IMR-90 (cell line): ENCODE measurements around the gene TPRKB. TPM values are rescaled to one million over a fixed set of nuclear protein-coding genes. Genes with fewer than 3 reads are reported as not detected.
"Not testable (repeated sequence)": the region's sequence is repeated elsewhere in the genome, so short reads cannot be mapped to it uniquely, and the experiment has no call there.

Experiments
- ATAC-seq: fragments of 200-7000 bp; cut with Tn5 transposase; 2 replicates; pipeline ENCODE4 v1.9.1; 2020; ENCODE audit warnings: low read depth, mild to moderate bottlenecking, moderate library complexity
- BruUV-seq: library from RNA; stranded (reverse); fragments of 400-500 nt; replicated peaks from 2 replicates; lab custom pipeline; 2021; lab: Mats Ljungman, UMichigan
- CTCF ChIA-PET: fragments of 300-600 bp; formaldehyde crosslinking; extraction: SDS; loops from one replicate; lab custom pipeline; 2021; ENCODE audit warnings: antibody characterized with exemption; lab: Yijun Ruan, JAX
- POLR2A ChIA-PET: fragments of 300-600 bp; sonication (Branson Sonifier 250); formaldehyde crosslinking; loops from one replicate; lab custom pipeline; 2022; ENCODE audit warnings: antibody characterized with exemption; ENCODE audit not compliant: unreplicated experiment; lab: Charles Lee
- DNase-seq: peaks from one replicate; pipeline ENCODE4 v3.0.0; 2013
- H2AFZ ChIP-seq: replicated peaks from 2 replicates; pipeline ENCODE3; 2013; ENCODE audit warnings: low read length, mild to moderate bottlenecking; ENCODE audit not compliant: poor library complexity
- H2AK5ac ChIP-seq: 2 replicates; pipeline ENCODE4 v1.6.1; 2013; ENCODE audit warnings: low read depth, low read length, inconsistent platforms
- H2AK9ac ChIP-seq: replicated peaks from 2 replicates; pipeline ENCODE3; 2013; ENCODE audit warnings: mild to moderate bottlenecking, low read depth, low read length, moderate library complexity; ENCODE audit not compliant: poor library complexity
- H2BK120ac ChIP-seq: 2 replicates; pipeline ENCODE4 v1.6.1; 2013; ENCODE audit warnings: low read depth, low read length, inconsistent platforms
- H2BK15ac ChIP-seq: 3 replicates; pipeline ENCODE4 v1.6.1; 2013; ENCODE audit warnings: low read depth, low read length, inconsistent platforms
- H2BK20ac ChIP-seq: 2 replicates; pipeline ENCODE4 v1.6.1; 2013; ENCODE audit warnings: low read depth, mild to moderate bottlenecking, inconsistent platforms, low read length, moderate library complexity
- H2BK5ac ChIP-seq: 2 replicates; pipeline ENCODE4 v1.6.1; 2013; ENCODE audit warnings: mild to moderate bottlenecking, low read depth, low read length, inconsistent platforms; ENCODE audit not compliant: poor library complexity, severe bottlenecking
- H3K14ac ChIP-seq: replicated peaks from 2 replicates; pipeline ENCODE4 v1.6.1; 2013; ENCODE audit warnings: low read depth, low read length, inconsistent platforms
- H3K18ac ChIP-seq: 2 replicates; pipeline ENCODE4 v1.6.1; 2013; ENCODE audit warnings: low read depth, low read length, control low read depth
- H3K23ac ChIP-seq: 2 replicates; pipeline ENCODE4 v1.6.1; 2013; ENCODE audit warnings: low read depth, low read length, inconsistent platforms
- H3K27ac ChIP-seq: 2 replicates; pipeline ENCODE4 v1.5.1; 2013; ENCODE audit warnings: mild to moderate bottlenecking, control low read depth, low read length; ENCODE audit not compliant: insufficient read depth
- H3K27me3 ChIP-seq: 2 replicates; pipeline ENCODE4 v1.6.1; 2013; ENCODE audit warnings: low read length; ENCODE audit not compliant: control insufficient read depth, insufficient read depth
- H3K36me3 ChIP-seq: 2 replicates; pipeline ENCODE4 v1.6.1; 2013; ENCODE audit warnings: low read length, mixed read lengths; ENCODE audit not compliant: control insufficient read depth, insufficient read depth
- H3K4ac ChIP-seq: 2 replicates; pipeline ENCODE4 v1.6.1; 2013; ENCODE audit warnings: low read depth, low read length, inconsistent platforms
- H3K4me1 ChIP-seq: 2 replicates; pipeline ENCODE4 v1.6.1; 2013; ENCODE audit warnings: low read length, mixed read lengths; ENCODE audit not compliant: control insufficient read depth, insufficient read depth
- H3K4me2 ChIP-seq: 2 replicates; pipeline ENCODE4 v1.6.1; 2013; ENCODE audit warnings: low read depth, mild to moderate bottlenecking, control low read depth, low read length, moderate library complexity
- H3K4me3 ChIP-seq: 2 replicates; pipeline ENCODE4 v1.5.1; 2013; ENCODE audit warnings: low read depth, mild to moderate bottlenecking, control low read depth, low read length, moderate library complexity; ENCODE audit not compliant: insufficient read depth
- H3K56ac ChIP-seq: 2 replicates; pipeline ENCODE4 v1.6.1; 2013; ENCODE audit warnings: low read length, inconsistent platforms; ENCODE audit not compliant: insufficient read depth; ENCODE audit errors: extremely low read depth
- H3K79me1 ChIP-seq, 2 experiments: 2 replicates each; pipeline ENCODE4 v1.6.1; 2013; ENCODE audit warnings: low read length in 2 of 2, inconsistent platforms in 1 of 2, low read depth in 1 of 2
- H3K9ac ChIP-seq: 2 replicates; pipeline ENCODE4 v1.6.1; 2013; ENCODE audit warnings: low read depth, low read length, control low read depth
- H3K9me1 ChIP-seq: 2 replicates; pipeline ENCODE4 v1.6.1; 2013; ENCODE audit warnings: low read length, inconsistent platforms; ENCODE audit not compliant: insufficient read depth
- H3K9me3 ChIP-seq: 2 replicates; pipeline ENCODE4 v1.6.1; 2013; ENCODE audit warnings: low read length; ENCODE audit not compliant: control insufficient read depth, insufficient read depth
- H4K20me1 ChIP-seq: 2 replicates; pipeline ENCODE4 v1.6.1; 2013; ENCODE audit warnings: low read length, inconsistent platforms; ENCODE audit not compliant: insufficient read depth
- H4K5ac ChIP-seq: 2 replicates; pipeline ENCODE4 v1.6.1; 2013; ENCODE audit warnings: mild to moderate bottlenecking, low read depth, low read length, control low read depth
- H4K8ac ChIP-seq, 2 experiments: 2 replicates each; pipeline ENCODE4 v1.6.1; 2013; ENCODE audit warnings: low read depth in 2 of 2, low read length in 2 of 2, control low read depth in 1 of 2, inconsistent platforms in 1 of 2
- H4K91ac ChIP-seq: 2 replicates; pipeline ENCODE4 v1.6.1; 2013; ENCODE audit warnings: low read depth, low read length, inconsistent platforms; ENCODE audit not compliant: insufficient read depth
- RAD21 ChIP-seq: IDR thresholded peaks from 2 replicates; pipeline ENCODE4 v1.6.1; 2012; ENCODE audit warnings: low read length, improper control_type of control experiment
- WGBS, 2 experiments: methylation state at CpG; one replicate each; pipeline versions ENCODE4 v1.1.5 to v1.1.7; 2013; ENCODE audit warnings: missing lambda C conversion rate in 2 of 2; ENCODE audit not compliant: insufficient read length in 1 of 2; ENCODE audit errors: extremely low coverage in 2 of 2; 5-methylcytosine and 5-hydroxymethylcytosine counted together
- dilution Hi-C: fragments of 300-500 bp; cut with HindIII; formaldehyde crosslinking; loops from one replicate; pipeline ENCODE4 v1.14.3; 2018; ENCODE audit warnings: low sequenced_read_pairs; ENCODE audit not compliant: unreplicated experiment
- in situ Hi-C: fragments of 300-500 bp; cut with MboI; formaldehyde crosslinking; loops from 3 replicates; pipeline ENCODE4 v1.14.3; 2019; ENCODE audit warnings: low sequenced_read_pairs, inconsistent platforms, mixed read lengths
- intact Hi-C: fragments of 100-400 bp; cut with micrococcal nuclease; formaldehyde crosslinking; loops from 2 replicates; pipeline ENCODE4 v1.10.0; 2022
- polyA plus RNA-seq, 3 experiments: library from polyadenylated mRNA; depleted of rRNA; stranded (reverse); fragments of >200 nt; gene quantifications; 2 replicates each; pipeline ENCODE4 v1.2.3, GENCODE V29; 2012; ENCODE audit warnings: low replicate concordance in 1 of 3
- total RNA-seq: library from RNA; depleted of rRNA; stranded (reverse); fragments of >200 nt; gene quantifications from 2 replicates; pipeline ENCODE4 v1.2.3, GENCODE V29; 2012; rRNA removed
- TF ChIP-seq, protein P1 (sequence below): conservative IDR thresholded peaks from 2 replicates; pipeline ENCODE4 v1.5.1; 2012; ENCODE audit warnings: mild to moderate bottlenecking, low read depth, low read length, improper control_type of control experiment

Gene TPRKB
- total and polyA plus RNA-seq, 2 of the 4 experiments (the other 2 are of a cell fraction) = 35.3 to 37.6 TPM

DNA sequence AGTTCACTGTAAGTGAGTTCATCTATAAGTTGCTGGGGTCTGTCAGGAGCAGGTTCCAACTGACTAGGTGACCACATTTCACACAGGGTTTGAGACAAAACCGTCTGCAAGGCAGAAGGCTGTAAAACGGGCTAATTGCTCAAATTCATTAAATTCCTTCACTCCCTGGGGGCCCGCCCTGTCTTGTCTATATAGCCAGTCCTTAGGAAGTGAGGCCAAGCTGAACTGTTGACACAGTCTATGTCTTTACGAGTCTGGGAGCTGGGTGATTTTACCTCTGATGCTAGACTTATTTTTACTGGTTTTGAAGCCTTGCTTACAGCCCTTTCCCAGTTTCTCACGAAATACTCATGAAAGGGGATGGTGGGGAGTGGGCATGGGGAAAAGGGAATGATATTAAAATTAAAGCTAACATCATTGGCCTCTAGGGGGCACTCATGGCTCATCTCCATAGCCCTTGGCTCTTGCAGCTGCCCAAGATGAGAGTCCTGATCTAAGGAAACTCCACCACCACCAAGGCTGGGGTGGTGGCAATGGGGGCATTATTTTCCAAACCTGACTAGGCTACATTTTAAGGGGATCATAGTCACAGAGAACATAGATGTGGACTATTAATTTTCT lies 57.1 kb downstream of the TPRKB start:
- dilution Hi-C loops, H3K14ac ChIP-seq, H3K9ac ChIP-seq, H4K20me1 ChIP-seq, H3K4me2 ChIP-seq, DNase-seq, H2AK5ac ChIP-seq, POLR2A ChIA-PET, H2AK9ac ChIP-seq, H3K56ac ChIP-seq, H3K27me3 ChIP-seq, H3K4me3 ChIP-seq, H2BK5ac ChIP-seq, H3K9me3 ChIP-seq, H2BK20ac ChIP-seq, H4K91ac ChIP-seq, ATAC-seq, in situ Hi-C loops, H3K23ac ChIP-seq, H2AFZ ChIP-seq, H3K79me1 ChIP-seq, H3K9me1 ChIP-seq, BruUV-seq, H3K4me1 ChIP-seq, H3K18ac ChIP-seq, H3K36me3 ChIP-seq, H4K8ac ChIP-seq, H2BK15ac ChIP-seq, H3K27ac ChIP-seq, H2BK120ac ChIP-seq, H4K5ac ChIP-seq, H3K4ac ChIP-seq: not testable (repeated sequence)
- CTCF ChIA-PET = interaction anchor here (0.9 kb wide), 1 partner anchor 11 kb away, joined by 3 read pairs; no protein-coding TSS in a partner anchor
- intact Hi-C loops = loop anchor here (2.0 kb wide), 1 partner anchor 57 kb away; the partner anchor contains the start of gene TPRKB
- WGBS, 2 experiments = 29% methylated on average over 1 of the region's 5 CpGs; no CpG with 5 or more reads in 1 of the 2 experiments
- TF ChIP-seq, protein P1, sequence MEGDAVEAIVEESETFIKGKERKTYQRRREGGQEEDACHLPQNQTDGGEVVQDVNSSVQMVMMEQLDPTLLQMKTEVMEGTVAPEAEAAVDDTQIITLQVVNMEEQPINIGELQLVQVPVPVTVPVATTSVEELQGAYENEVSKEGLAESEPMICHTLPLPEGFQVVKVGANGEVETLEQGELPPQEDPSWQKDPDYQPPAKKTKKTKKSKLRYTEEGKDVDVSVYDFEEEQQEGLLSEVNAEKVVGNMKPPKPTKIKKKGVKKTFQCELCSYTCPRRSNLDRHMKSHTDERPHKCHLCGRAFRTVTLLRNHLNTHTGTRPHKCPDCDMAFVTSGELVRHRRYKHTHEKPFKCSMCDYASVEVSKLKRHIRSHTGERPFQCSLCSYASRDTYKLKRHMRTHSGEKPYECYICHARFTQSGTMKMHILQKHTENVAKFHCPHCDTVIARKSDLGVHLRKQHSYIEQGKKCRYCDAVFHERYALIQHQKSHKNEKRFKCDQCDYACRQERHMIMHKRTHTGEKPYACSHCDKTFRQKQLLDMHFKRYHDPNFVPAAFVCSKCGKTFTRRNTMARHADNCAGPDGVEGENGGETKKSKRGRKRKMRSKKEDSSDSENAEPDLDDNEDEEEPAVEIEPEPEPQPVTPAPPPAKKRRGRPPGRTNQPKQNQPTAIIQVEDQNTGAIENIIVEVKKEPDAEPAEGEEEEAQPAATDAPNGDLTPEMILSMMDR = peak; percentile 31
- peak; percentile 21; the same call in 1 of the 2 replicates for TF ChIP-seq RAD21

Other genes starting within 250 kb of the TPRKB start
- not detected in 2 replicates for gene NAT8, start 94.9 kb downstream of the TPRKB start, total RNA-seq
- gene NAT8, start 94.9 kb downstream of the TPRKB start, polyA plus RNA-seq (2012; rRNA removed) = not detected in 2 replicates
- gene DUSP11, start 42.8 kb upstream of the TPRKB start, total RNA-seq = 25.6 and 28.6 TPM in 2 replicates
- 21.8 and 22.4 TPM in 2 replicates for gene DUSP11, start 42.8 kb upstream of the TPRKB start, polyA plus RNA-seq (2012; rRNA removed)
- not detected in 2 replicates for gene C2orf78, start 46.8 kb upstream of the TPRKB start, total RNA-seq
- 0.03 TPM in 1 of 2 replicates, not detected in the other for gene C2orf78, start 46.8 kb upstream of the TPRKB start, polyA plus RNA-seq (2012; rRNA removed)
- 33.9 and 38.7 TPM in 2 replicates for gene STAMBP, start 91.6 kb upstream of the TPRKB start, total RNA-seq
- gene STAMBP, start 91.6 kb upstream of the TPRKB start, polyA plus RNA-seq (2012; rRNA removed) = 29.7 and 29.8 TPM in 2 replicates
- 349 and 523 TPM in 2 replicates for gene ACTG2, start 155.7 kb upstream of the TPRKB start, total RNA-seq
- 887 and 899 TPM in 2 replicates for gene ACTG2, start 155.7 kb upstream of the TPRKB start, polyA plus RNA-seq (2012; rRNA removed)
- 57.2 and 66.3 TPM in 2 replicates for gene DGUOK, start 189.5 kb upstream of the TPRKB start, total RNA-seq
- 111 and 116 TPM in 2 replicates for gene DGUOK, start 189.5 kb upstream of the TPRKB start, polyA plus RNA-seq (2012; rRNA removed)
- gene TET3, start 247.6 kb upstream of the TPRKB start, total RNA-seq = 1.6 and 1.7 TPM in 2 replicates
- 1.8 TPM in 2 replicates for gene TET3, start 247.6 kb upstream of the TPRKB start, polyA plus RNA-seq (2012; rRNA removed)